Stimulated activated CD4-positive, alpha-beta T cell treated with anti-CD3 and anti-CD28 coated beads, TNF-alpha, amount 100 ng/mL, for 24 hours (primary cell): ENCODE results near the gene CIAO3.

ENCODE experiments used
- DNase-seq, 3 experiments: peaks; one replicate each; pipeline ENCODE4 v3.0.0-alpha.2; 2020; ENCODE audit warnings: low read depth in 3 of 3

CIAO3 gene

DNA sequence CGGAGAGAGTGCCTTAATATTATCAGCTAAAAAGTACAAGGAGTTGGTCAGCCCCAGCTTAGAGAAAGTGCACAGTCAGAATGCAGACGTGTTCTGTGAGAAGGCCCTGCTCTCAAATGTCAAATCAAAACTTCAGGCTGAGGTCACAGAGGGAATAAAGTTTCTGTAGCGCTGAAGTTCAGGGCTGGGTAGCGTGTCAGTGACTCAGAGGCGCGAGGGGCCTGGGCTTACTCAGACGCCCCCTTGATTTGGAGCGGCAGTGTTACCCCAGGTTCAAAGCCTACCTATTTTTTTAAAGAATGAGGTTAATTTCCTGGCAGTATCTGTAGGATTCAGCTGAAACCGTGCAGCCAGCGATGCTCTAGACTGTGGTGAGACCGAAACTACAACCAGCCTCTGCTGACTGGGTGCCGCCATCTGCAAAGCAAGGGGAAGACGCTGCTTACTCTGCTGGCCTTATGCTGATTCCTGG is 4.8 kb downstream of the CIAO3 start:
- DNase-seq, result peak in 1 of 3 experiments; percentile 70

- DNase-seq, result no peak
These were observed 5.6 kb downstream of the CIAO3 start for GRCh38 chr16:734981-735881.

DNA sequence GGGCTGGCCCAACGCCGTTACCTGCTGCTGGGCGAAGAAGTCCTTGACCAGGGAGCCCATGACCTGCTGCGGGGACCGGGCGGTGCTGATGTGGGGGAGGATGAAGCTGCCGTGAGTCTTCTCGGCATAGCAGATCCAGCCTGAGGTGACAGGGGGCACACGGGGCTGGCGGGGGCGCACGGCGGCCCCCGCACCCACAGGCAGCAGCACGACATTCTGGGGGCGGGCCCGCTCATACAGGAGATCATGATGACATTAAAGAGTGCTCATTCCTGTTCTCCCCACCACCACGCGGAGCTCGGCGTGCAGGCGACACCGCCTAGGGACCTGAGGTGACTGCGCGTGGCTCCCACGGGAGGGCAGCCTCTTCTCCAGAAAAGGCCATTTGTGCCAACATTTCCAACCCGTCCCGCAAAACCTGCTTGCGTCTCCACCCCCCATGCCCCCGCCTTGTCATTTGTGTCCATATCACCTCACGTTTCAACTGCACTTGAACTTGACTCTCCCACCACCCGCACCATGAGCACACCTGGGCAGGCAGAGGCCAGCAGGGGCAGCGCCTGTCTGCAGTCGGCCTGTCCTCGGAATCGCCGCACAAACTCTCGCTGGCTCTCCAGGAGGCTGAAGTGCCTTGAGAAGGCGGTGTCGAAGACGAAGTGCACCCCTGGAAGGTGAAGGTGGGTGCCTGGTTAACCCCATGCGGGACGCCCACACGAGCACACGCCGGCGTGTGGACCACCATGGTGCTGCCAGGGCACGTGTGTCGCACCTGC is 6.4 kb downstream of the CIAO3 start:
- no peak for DNase-seq

- no peak for DNase-seq
These were observed 7.2 kb downstream of the CIAO3 start for GRCh38 chr16:733382-734207.

- DNase-seq, result no peak
These were observed 7.9 kb downstream of the CIAO3 start for GRCh38 chr16:732936-733335.

- no peak for DNase-seq
These were observed 8.5 kb downstream of the CIAO3 start for GRCh38 chr16:732332-732731.

- DNase-seq, result no peak
These were observed 9.9 kb downstream of the CIAO3 start for GRCh38 chr16:730666-731509.

DNA sequence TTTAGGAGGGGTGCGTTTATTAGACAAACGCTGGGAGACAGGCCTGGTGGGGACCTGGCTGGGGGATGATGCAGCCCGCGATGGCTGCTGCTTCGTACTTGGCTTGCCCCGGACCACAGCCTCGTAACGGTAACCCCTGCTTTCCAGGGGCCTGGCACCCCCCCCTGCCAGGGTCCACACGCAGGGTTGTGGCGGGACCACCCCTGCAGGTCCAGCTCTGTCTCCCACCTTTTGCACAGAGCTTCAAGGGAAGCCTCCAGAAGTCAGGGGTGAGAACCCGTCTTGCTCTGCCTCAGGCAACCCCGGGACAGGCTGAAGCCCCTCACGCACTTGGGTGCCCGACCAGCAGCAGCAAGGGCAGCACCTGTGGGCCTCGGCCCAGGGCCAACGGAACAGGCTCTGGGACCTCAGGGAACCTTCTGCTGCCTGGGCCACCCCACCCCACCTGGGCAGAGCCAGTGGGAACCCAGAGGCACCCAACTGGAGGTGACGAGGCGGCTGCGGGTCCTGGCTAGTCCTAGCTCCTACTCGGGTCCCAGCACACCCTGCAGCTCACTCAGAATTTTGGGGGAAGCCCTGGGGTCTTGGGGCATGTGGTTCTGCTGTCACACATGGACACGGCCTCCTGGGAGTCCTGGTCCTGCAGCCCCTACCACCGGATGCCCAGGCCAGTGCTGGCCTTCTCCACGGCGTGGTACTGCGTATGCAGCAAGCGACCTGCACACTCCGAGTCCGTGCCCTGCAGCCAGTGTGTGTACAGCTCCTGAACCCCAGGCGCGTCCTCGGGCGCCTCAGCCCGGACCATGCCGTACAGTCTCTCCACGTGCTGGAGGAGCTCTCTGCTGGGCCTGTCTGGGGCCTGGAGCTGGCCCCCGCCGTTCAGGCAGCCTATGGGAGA is 10.8 kb downstream of the CIAO3 start:
- no peak for DNase-seq

DNA sequence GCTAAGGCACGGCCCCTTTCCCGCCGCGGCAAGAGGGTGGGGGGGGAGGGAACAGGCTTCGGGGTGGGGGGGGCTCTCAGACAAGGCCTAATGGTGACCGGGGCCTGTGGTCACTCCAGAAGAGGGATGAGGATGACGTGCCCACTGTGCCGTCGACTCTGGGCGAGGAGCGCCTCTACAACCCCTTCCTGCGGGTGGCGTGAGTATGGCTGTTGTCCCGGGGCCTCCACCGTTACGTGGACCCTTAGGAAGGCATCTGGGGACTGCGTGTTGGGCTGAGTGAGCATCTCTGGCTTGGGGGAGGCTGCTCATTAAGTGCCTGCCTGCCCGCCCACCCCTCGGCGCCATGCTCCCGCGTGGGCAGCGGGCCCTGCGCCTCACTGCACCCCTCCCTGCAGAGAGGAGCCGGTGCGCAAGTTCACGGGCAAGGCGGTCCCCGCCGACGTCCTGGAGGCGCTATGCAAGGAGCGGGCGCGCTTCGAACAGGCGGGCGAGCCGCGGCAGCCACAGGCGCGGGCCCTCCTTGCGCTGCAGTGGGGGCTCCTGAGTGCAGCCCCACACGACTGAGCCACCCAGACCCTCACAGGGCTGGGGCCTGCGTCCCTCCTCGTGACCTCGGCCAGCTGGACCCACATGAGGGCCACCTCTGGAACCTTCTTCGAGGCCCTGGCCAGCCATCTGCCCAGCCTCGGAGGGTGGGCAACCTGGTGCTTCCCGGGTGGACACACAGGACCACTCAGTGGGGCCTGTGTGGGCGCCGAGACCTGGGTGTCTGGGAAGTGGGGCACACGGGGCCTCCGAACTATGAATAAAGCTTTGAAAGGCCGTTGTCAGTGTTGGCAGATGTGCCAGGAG is 11.7 kb downstream of the CIAO3 start:
- no peak for DNase-seq

DNA sequence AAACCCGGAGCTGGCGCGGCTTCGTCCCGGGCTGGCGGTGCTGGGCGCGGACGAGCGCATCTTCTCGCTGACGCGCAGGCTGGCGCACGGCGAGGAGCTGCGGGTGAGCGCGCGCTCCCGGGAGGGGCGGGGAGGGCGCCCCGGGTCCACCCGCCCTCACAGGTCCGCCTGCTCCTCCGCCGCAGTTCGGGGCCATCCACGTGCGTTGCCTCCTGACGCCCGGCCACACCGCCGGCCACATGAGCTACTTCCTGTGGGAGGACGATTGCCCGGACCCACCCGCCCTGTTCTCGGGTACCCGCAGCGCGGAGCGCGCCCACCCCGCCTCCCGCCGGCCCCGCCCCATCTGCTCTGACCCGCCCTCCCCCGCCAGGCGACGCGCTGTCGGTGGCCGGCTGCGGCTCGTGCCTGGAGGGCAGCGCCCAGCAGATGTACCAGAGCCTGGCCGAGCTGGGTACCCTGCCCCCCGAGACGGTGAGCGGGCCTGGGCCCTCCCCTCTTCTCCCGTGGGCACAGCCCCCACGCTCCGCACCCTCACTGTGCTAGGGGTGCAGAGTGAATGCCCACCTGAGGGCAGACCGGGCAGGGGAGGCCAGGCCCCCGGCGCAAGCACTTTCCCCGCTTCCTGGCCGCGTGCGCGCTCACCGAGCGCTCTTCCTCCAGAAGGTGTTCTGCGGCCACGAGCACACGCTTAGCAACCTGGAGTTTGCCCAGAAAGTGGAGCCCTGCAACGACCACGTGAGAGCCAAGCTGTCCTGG is 12.5 kb downstream of the CIAO3 start:
- peak in 1 of 3 experiments; percentile 69 for DNase-seq

GRCh38 chr16:727291-727977 is 13.4 kb downstream of the CIAO3 start:
- DNase-seq, result no peak

GRCh38 chr16:726438-727290 is 14.1 kb downstream of the CIAO3 start, which contains the start of the genes CCDC78 and HAGHL:
TSS of gene CCDC78 (minus strand) at chr16:726443. CDS start at chr16:726367, 76 bp downstream.
TSS of gene HAGHL (plus strand) at chr16:727106. CDS start at chr16:727510, 404 bp downstream.
- DNase-seq, result peak in 1 of 3 experiments; percentile 70

- DNase-seq, result no peak
These were observed 14.7 kb downstream of the CIAO3 start for GRCh38 chr16:726188-726437.

- no peak for DNase-seq
These were observed 15.2 kb downstream of the CIAO3 start for GRCh38 chr16:725463-726187.

DNA sequence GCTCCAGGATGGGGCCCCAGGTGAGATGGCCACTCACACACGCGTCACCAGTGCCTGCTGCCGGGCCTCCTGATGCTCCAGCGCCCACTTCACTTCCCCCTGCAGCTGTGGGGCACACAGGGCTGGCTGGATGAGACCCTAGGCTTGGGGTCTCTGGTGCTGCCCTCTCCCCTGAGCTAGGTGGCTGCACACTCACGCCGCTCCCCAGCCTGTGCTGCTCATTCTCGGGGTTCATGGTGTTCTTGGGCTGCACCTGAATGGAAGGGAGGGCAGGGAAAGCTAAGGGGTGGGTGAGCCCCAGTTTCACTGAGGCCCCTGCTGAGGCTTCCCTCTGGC is 15.8 kb downstream of the CIAO3 start:
- DNase-seq, result no peak
